RKO (cell line): ENCODE results near the gene RABL3.
"Not testable (repeated sequence)": the region's sequence is repeated elsewhere in the genome, so short reads cannot be mapped to it uniquely, and the experiment has no call there.

Experiments used
- DNase-seq: peaks from one replicate; pipeline ENCODE4 v3.0.0-alpha.2; 2016; ENCODE audit warnings: low spot score

RABL3 gene, protein sequence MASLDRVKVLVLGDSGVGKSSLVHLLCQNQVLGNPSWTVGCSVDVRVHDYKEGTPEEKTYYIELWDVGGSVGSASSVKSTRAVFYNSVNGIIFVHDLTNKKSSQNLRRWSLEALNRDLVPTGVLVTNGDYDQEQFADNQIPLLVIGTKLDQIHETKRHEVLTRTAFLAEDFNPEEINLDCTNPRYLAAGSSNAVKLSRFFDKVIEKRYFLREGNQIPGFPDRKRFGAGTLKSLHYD

DNA sequence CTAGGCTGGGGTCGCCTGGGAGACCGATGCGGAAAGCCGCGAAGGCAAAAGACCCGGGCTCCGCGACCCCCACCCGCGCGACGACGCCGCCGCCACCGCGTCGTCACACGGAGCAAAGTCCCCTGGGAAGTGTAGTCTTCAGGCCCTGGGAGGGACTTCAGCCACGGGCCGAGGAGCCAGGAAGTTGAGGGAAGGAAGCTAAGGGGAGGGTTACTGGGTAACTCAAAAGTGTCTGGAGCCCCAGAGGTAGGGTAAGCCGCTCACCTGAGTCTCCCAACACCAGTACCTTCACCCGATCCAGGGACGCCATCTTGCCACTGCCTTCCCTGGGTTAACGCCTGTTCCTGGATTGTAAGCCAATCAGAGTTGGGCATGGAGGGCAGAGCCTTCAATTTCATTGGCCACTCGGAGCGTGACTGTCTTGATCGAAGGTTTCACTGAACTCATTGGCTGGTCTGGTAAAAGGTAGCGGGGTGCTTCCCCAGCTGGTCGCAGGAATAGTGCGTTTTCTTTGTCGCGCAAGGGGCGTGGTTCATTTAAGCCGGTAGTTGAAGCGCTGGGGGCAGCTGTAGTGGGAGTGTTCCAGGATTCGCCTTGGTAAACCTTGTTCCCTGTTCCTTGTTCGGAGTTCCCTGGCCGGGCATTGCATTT lies at the start of gene RABL3, which contains the start of gene GTF2E1:
Gene RABL3 (minus strand): TSS at position 319 of the 651 bp plus-strand sequence. CDS start 9 bp downstream, at position 310.
Gene GTF2E1 (plus strand): TSS at position 547 of the 651 bp plus-strand sequence. CDS start 7,809 bp downstream, outside the sequence.
- peak; percentile 99 for DNase-seq

DNA sequence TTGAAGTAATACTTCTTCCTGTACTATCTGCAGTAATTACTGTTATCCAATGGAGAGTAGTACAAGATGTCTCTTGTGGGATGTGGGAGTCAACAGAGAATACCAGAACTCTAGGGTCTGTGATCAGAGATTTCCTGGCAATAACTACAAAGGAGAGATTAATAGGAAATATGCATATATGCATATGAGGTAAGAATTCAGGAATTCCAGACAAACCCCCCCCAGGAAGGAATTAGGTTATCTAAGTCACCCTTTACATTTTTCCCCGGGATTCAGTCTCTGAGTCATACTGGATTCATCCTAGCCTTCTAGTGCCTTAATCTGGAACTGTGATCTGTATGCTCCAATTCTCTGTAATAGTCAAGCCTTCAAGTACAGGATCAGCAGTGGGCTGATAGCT lies 49.6 kb upstream of the RABL3 start:
- DNase-seq = peak; percentile 88

DNA sequence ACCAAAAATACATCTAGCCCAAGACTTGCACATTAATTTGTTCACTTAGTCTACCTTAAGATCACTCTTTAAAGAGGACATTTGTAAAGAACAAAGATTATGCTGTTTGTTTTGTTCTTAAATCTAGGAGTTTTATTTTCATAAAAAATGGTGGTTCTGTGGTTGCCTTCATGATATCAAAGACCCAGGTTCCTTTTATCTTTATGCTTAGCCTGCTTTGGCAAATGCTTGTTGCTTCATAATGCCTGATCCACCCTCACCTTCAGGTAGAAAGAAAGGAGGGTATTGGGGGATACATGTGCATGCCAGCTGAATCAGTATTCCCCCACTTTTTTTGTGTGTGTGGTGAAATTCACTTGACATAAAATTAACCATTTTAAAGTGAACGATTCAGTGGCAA lies 48.7 kb upstream of the RABL3 start:
- no peak for DNase-seq

DNA sequence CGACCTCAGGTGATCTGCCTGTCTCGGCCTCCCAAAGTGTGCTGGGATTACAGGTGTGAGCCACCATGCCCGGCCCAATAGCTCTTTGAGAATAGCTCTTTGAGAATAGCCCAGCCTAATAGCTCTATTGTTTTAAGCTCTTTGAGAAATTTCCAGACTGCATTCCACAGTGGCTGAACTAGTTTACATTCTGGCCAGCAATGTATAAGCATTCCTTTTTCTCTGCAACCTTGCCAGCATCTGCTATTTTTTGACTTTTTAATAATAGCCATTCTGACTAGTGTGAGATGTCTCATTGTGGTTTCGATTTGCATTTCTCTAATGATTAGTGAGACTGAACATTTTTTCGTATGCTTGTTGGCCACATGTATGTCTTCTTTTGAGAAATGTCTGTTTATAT lies 43.5 kb upstream of the RABL3 start:
- not testable (repeated sequence) for DNase-seq

DNA sequence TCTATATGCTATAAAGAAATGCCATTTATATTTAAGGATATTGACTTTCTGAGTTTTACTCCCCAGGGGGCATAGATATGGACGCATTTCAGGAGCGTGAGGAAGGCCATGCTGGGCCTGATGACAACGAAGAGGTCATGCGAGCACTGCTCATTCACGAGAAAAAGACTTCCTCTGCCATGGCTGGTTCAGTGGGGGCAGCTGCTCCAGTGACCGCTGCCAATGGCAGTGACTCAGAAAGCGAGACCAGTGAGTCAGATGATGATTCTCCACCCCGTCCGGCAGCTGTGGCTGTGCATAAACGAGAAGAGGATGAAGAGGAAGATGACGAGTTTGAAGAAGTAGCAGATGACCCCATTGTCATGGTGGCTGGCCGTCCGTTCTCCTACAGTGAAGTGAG lies 38.7 kb upstream of the RABL3 start:
- DNase-seq = peak; percentile 97

DNA sequence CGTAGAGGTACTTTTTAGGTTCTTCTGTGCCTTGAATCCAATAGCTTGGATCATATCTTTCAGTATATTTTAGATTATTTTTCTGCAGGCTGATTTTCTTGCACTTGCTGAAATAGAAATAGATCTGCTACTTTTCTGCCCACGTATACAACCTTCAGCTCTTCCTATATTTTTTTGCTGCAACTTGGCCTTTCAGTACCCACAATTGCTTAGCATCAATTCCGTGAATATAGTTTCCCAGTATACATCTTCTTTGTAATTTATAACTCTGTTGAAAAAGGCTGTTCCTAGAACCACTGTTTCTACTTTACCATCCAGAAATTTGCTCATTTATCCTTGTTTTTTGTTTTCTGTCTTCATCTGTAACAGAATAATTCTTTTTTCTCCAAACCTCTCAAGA lies 36.5 kb upstream of the RABL3 start:
- DNase-seq = no peak

DNA sequence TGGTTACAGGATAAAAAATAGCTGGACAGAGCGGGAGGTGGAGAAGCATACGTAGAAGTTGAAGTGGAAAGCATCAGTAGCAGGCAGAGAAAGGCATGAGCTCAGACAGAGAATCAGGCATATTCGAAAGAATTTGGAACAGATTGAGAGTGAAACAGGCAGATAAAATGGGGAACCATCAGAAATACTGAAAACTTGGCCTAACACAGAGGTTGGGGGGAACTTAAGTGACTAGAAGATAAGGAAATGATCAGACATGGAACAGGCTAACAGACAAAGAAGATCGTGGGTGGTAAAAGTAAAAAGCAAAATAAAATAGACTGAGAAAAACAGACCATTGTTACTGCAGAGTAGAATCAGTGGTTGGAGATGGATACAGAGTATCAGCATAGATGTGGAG lies 33.1 kb upstream of the RABL3 start:
- no peak for DNase-seq

DNA sequence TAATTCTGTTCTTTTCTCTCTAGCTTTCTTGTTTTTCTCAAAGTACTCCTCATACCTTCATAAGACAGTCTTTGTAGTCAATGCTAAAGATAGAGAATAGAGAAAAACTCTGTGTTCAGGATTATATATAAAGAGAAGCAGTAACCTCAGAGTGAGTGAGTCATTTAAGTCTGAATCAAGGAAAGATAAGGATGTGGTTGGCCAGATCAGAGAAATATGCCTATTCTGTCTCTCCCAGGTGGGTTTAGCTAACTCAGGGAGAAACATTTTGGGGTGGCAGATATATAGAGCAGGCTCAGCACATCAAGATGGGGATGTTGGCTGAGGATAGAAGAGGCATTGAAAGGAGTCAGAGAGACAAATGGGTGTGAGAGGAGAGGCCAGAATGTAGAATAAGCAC lies 31.6 kb upstream of the RABL3 start:
- peak; percentile 33 for DNase-seq

DNA sequence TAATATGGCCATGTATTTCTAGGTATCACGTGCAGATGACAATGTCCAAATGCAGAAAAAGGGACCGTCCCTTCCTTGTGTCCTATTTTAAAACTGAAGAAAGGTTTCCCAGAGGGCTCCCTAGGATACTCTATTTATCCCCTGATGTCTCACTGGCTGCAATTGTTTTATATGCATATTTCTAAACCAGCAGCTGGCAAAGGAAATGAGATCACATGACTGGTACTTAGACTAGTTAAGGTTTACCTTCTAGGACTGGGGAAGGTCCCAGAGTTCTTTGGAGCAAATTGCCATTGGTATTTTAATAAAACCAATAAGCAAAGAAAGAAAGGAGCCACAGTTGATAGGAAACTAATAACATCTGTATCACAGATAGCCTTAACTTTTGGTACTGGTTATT lies 29.8 kb upstream of the RABL3 start:
- no peak for DNase-seq

DNA sequence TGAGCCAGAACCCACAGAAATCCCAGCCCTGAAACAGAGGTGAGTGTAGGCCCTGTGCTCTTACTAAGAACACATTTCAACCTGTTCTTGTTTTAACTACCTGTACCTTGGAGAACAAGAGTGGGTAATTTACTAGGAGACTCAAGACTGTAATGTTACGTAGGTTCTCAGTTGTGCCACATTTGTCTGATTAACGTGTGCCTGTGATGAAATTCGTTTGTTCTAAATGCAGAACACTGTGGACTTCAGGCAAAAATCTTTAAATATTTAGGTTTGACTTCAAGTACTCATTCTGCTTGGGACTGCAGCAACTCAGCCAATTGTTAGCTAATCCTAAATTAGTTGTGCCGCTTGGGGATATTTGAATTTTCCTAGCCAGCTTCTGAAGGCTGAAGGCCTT lies 28.6 kb upstream of the RABL3 start:
- DNase-seq = no peak

DNA sequence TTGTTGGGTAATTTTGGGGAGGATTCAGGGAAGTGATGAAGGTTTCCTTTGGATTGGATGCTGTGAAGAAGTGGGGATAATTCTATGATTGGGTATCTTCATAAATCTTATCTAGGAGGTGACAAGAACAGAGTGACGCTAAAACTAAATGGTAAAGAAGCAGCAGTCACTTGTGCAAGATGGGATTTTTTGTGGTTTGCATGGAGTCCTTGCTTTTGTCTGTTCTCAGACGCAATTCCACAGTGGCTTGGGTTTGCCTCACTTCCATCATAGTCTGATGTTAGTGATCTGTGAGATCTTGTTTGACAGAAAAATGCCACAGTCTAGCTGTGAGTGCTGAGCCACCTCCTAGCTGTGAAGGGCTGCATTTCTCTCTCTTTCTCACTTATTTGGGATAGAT lies 27.1 kb upstream of the RABL3 start:
- DNase-seq = no peak

DNA sequence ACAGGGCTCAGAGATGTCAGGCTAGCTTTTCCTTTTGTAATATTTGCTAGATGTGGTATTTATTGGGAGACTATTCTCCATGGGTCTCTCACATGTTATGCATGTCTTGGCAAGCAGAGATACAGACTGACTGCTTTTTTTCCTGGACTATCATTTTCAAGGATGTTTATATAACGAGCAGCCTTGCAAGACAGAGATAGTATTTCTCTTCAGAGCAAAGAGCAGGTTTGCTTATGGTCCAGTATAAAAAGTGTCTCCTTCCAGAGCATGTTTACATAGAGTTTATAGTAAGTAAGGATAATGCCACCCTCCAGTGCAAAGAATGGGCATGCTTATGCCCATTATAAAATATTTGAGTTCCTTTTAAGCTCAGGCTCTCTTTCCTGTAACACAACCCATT lies 24.8 kb upstream of the RABL3 start:
- no peak for DNase-seq

DNA sequence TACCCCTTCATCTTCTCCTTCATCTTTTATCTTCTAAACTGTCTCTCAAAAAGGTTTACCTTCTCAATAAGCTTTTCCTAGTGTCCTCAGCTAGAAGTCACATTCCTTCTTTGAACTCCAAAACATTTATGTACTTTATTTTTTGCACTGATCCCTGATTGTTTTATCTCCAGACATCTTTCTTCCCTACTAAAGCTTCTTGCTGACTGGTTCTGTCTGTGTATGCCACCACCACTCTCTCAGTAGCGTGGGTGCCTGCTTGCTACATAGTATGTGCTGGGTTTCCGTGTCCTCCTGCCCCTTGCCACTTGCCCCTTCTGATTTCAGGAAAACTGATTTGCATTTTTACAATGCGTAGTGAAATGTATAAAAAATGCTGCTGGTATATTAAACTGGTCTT lies 24.3 kb upstream of the RABL3 start:
- no peak for DNase-seq

DNA sequence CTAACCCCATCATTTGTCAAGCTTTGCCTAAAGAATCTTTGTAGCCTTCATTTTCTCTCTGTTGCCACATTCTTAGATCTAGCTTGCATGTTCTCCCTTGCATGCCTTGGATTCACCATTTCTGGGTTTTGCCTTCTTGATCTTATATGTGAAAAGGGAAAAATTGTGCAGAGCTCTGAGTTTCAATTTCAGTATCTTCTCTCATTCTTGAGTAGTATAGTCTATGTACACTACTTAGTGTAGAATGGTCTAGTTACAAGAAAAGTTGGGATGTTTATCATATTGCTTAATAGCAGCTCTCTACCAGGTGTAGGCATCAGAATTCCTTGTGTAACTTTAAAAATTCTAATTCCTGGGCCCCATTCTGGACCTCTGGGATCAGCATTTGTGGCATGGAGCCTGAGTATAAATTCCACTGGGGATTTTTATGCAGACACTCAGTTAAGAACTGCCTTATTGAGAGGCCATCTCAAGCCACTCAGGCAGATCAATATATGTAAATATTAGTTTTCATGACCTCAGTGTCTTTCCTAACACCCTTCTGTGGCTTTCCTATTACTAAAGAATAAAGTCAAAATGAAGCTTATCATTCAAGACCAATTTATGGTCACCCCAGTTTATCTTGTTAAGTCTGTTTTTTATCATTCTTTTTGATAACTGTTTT lies 23.6 kb upstream of the RABL3 start:
- no peak for DNase-seq

DNA sequence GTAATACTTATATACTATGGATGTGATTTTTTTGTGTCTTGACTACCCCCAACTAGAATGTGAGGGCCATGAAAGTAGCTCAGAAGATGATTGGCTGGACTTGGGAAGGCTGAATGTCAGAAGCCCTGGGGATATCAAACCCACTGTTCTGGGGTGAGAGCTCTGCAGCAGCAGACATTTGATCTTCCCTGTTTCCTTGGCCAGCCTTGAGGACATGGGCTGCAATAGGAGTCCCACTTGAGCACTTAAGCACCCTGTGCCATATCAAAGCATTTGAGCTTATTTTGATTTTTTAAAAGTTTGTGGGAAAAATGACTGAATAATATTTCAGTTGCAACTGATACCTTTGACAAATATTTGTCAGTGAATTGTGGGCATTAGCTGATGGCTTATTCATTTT lies 21.9 kb upstream of the RABL3 start:
- DNase-seq = no peak

DNA sequence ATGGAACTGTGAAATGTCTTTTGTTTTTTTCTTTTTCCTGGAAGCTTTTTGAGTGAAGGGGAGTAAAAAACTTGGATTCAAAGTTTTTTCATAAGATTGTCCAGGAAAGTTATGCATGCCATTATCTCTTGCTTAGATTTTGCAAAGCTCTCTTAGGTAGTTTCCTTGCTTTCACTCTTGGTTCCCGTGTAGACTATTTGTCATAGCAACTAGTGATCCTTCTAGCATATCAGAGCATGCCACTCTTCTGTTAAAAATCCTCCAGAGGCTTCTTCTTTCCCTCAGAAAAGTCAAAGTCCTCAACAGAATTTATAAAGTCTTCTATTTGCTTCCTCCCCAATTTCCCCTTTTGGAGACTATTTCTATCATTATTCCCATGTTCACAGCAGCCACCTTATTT lies 21.3 kb upstream of the RABL3 start:
- no peak for DNase-seq

DNA sequence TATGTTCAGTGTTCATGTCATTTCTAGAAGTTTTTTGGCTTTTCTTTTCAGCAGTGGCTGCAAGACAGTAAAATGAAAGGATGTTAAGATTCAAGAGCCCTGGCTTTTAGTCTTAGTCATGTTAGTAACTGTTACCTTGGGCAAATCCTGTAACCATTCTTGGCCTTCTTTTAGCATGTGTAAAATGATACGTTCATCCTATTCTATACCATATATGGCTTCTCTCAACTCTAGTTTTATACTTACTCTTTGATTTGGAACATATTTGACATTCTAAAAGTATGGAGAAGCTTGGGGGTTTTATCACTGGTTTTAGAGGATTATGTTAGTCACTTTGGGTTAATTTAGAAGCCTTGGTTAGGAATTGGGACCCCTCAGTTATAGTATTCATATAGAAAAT lies 20.3 kb upstream of the RABL3 start:
- no peak for DNase-seq

DNA sequence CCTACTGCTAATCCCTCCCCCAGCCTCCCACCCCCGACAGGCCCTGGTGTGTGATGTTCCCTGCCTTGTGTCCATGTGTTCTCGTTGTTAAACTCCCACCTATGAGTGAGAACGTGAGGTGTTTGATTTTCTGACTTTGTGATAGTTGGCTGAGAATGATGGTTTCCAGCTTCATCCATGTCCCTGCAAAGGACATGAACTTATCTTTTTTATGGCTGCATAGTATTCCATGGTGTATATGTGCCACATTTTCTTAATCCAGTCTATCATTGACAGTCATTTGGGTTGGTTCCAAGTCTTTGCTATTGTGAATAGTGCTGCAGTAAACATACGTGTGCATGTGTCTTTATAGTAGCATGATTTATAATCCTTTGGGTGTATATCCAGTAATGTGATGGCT lies 16.2 kb upstream of the RABL3 start:
- DNase-seq = not testable (repeated sequence)

DNA sequence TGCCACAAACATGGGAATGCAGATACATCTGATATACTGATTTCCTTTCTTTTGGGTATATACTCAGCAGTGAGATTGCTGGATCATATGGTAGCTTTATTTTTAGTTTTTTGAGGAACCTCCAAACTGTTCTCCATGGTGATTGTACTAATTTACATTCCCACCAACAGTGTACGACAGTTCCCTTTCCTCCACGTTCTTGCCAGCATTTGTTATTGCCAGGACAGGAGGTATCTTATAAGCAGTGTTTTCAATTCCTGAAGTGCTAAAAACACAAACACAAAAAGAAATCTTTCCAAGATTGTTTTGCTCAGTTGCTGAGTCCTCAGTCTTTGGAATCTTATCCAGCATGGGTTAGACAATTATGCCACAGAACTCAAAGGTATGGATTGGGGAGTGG lies 13.7 kb upstream of the RABL3 start:
- DNase-seq = no peak

DNA sequence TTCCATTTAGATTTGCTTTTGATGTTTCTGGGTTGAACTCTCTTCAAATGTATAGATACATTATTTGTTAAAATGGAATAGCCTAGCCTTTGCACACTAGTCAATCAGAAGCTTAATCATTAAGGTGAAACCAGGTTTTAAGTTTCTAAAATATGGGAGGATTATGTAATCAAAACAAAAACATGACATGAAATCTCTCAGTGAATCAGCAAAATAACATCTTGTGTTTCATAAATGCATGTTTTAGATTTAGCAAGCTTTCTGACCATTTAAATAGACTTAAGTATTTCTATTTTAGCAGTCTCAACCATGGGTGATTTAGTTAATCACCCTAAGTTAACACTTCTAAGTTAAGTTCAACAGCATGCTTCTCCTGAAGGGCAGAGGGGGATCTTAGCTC lies 11.5 kb upstream of the RABL3 start:
- DNase-seq = no peak

DNA sequence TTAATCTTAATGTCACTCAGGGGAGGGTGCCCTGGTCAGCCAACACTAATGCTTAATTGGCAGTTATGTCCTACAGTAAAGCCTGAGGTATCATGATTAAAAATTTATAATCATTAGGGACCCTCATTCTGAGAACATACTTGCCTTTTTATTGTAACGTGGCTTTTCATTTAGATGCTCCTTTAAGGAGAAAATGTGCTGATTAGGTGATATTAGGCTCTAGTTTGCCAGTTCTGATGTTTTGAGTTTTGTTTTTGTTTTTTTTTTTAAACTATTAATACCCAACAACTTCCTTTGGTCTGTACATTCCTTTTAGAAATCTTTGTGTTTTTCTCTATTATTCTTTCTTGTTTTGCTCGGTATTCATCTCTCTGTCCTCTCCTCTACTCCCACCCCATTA lies 10.5 kb upstream of the RABL3 start:
- no peak for DNase-seq

DNA sequence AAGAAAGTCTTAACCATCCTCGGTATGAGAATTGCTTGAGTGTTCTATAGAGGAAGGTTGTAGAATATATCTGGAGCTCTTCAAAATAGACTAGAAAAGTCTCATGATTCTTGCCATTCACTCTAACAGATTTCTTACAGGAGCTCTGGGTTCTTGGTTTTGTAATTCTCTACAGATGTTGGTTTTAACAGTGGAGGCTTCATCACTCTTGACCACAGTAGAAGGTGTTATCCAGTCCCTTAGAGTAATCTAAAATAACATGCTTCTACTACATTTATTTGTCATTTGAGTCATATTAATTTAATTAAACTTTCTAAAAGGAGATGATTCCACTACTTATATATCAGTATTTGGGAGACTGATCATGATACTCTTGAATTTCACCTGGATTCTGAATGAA lies 9.9 kb upstream of the RABL3 start:
- no peak for DNase-seq

DNA sequence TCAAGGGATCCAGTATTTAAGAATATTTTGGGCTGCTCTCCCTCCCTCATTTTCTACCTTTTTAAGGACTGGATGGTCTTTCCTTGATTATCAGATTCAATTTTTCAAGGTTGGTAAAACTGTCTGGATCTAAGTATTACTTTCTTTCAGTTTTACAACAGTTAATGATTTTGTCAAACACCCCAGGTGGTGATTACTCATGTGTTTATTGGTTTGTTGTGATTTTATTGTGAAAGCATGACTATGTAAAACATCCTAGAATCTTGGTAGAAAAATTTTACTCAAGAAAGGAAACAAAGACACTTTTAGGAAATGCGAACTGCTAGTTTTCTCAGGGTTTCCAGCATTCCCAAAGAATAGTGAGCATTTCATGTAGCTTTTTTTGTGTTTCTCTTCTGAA lies 7.5 kb upstream of the RABL3 start:
- DNase-seq = no peak

DNA sequence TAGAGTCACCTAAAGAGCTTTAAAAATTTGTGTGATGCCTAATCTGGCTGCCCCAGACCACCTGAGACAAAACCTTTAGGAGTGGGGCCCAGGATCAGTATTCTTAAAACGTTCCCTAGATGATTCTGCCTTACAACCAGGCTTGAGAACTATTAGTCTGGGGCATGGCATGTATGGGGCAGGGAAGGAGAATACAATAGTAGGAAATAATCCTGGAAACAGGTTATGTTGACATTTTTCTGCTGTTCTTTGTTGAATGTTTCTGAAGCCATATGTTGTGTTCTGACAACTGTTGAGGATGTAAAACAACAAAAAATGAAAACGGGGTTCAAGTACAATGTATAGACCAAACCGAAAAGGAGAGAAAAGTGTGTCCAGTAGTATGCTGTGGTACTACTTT lies 3.1 kb upstream of the RABL3 start:
- no peak for DNase-seq
